Lower leg skin (tissue), 4 donors: ENCODE measurements around the gene CDHR3. TPM values are rescaled to one million over a fixed set of nuclear protein-coding genes. Genes with fewer than 3 reads are reported as not detected.
A peak's percentile ranks its signal among the peaks of the same experiment; 100 is the strongest.

Experiments
- DNase-seq, 2 donors: peaks; one replicate each; pipeline ENCODE4 v3.0.0-alpha.2; 2019; ENCODE audit warnings: low spot score in 2 of 2
- H3K4me3 ChIP-seq: fragments of 200-600 bp; sonication (generic); 2 replicates; pipeline ENCODE4 v1.5.1; 2017; ENCODE audit warnings: mild to moderate bottlenecking, low read depth; ENCODE audit not compliant: poor library complexity, severe bottlenecking
- POLR2A ChIP-seq, 2 donors: fragments of 450-650 bp; IDR thresholded peaks; one replicate each; pipeline ENCODE4 v1.6.1; 2016 to 2017; ENCODE audit warnings: antibody characterized with exemption in 2 of 2, mild to moderate bottlenecking in 1 of 2, moderate library complexity in 1 of 2
- WGBS, 2 donors: methylation state at CpG; one replicate each; pipeline ENCODE4 v1.1.5; 2018; 5-methylcytosine and 5-hydroxymethylcytosine counted together
- intact Hi-C: fragments of 100-400 bp; cut with DNase I; formaldehyde crosslinking; loops from one replicate; pipeline ENCODE4 v1.15.0; 2023; ENCODE audit warnings: low total_unique reads
- total RNA-seq, 4 donors: library from RNA; depleted of rRNA; stranded (reverse); fragments of >200 nt; gene quantifications; one replicate each; pipeline ENCODE4 v1.1.0, GENCODE V29; 2016
- TF ChIP-seq, protein P1 (sequence below), 3 donors: fragments of 450-650 bp; IDR thresholded peaks; one replicate each; pipeline ENCODE4 v1.5.1; 2016; ENCODE audit warnings: antibody characterized with exemption in 3 of 3, mild to moderate bottlenecking in 3 of 3, moderate library complexity in 2 of 3

The CDHR3 gene
- total RNA-seq, 4 donors from 2014 or later, result 2.4 to 4.2 (median 3.3) TPM; not detected in 1

DNA sequence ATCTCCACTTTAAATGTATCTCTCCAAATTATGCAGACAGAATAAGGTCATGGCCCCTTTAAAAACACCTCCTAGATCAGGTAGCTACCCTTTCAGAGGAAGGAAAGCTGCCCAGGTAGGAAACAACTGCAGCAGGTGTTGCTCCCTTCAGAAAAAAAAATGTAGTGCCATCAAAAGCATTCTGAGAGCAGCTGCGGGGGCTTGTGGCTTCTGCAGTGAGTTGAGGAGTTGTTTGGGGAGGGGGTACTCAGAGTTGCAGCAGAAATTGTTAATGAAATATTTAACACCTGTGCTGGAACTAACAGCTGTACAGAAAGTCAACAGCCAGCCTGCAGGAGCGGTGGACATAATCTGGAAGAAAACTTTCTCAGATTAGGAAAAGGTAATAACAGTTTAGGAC, 24.0 kb downstream of the CDHR3 start:
- TF ChIP-seq, protein P1, sequence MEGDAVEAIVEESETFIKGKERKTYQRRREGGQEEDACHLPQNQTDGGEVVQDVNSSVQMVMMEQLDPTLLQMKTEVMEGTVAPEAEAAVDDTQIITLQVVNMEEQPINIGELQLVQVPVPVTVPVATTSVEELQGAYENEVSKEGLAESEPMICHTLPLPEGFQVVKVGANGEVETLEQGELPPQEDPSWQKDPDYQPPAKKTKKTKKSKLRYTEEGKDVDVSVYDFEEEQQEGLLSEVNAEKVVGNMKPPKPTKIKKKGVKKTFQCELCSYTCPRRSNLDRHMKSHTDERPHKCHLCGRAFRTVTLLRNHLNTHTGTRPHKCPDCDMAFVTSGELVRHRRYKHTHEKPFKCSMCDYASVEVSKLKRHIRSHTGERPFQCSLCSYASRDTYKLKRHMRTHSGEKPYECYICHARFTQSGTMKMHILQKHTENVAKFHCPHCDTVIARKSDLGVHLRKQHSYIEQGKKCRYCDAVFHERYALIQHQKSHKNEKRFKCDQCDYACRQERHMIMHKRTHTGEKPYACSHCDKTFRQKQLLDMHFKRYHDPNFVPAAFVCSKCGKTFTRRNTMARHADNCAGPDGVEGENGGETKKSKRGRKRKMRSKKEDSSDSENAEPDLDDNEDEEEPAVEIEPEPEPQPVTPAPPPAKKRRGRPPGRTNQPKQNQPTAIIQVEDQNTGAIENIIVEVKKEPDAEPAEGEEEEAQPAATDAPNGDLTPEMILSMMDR (IDR thresholded peaks at IDR 0.05), result no peak
- TF ChIP-seq POLR2A (IDR thresholded peaks at IDR 0.05), result no peak
- WGBS, 2 donors, result 79 to 80% methylated on average over 2 of the region's 2 CpGs
- no peak overlapping the region for H3K4me3 ChIP-seq
- intact Hi-C loops, result no loop called here
- peak in 1 of 2 donors; percentile 29 for DNase-seq

DNA sequence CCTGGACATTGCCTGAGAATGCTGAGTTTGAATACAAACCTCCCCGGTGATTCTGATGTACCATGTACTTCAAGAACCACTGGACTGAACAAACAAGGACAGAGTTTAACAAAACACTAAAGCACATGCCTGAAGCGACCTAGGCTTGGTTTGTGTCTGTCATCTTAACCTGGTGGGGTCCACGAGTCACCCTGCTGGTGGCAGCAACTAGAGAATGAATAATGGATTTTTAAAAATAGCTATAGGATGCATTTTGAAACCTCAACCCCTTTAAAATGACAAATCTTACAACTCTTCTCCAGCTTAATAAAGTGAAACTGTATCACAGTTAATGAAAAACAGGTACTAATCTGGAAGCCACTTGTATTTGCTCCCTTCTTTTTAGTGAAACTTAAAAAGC, 25.2 kb downstream of the CDHR3 start:
- DNase-seq, result peak in 1 of 2 donors; percentile 37
- 73 to 77% methylated on average over 3 of the region's 3 CpGs for WGBS, 2 donors
- intact Hi-C loops, result no loop called here
- no peak overlapping the region for H3K4me3 ChIP-seq
- TF ChIP-seq POLR2A (IDR thresholded peaks at IDR 0.05), result no peak
- TF ChIP-seq, protein P1 (IDR thresholded peaks at IDR 0.05), result no peak

DNA sequence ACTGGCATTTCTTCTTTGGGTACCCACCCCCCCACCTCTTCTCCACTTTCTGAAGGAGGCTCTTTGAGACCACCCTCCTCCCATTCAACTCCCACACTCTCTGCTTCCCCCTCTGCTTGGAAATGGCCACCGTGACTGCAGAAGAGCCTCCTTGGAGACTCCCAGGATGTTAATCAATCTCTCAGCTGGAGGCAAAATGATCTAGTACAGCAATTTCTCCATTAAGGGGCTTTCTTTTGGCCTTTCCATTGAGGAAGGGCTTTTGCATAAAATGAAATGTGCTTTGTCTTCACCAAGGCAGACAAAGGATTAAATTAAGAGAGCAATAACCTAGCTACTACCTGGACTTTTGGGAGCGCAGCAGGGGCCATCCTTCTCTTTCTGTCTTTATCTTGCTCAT, 26.1 kb downstream of the CDHR3 start:
- TF ChIP-seq, protein P1 (IDR thresholded peaks at IDR 0.05), result no peak
- no peak for TF ChIP-seq POLR2A (IDR thresholded peaks at IDR 0.05)
- DNase-seq, result no peak
- intact Hi-C loops, result no loop called here
- no peak overlapping the region for H3K4me3 ChIP-seq
- 55 to 78% methylated on average over 2 of the region's 2 CpGs for WGBS, 2 donors

DNA sequence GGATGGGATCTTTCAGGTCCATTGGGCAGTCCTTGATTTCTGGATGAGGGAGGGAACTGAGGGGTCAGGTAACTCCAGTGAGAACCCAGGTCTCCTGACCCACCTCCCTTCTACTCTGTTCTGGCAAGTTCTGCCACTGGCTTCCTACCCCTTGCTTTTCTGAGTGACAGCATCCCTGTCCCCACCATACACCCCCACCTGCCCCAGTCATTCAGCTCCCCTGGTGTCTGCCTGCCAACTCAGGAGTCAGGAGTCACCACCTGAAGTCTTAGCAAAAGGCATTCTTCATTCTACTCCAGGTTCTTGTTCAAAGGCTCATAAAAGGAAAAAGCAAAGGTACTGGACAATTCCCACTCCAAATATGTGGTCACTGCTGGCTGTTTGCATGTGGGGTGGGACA, 26.6 kb downstream of the CDHR3 start:
- no peak overlapping the region for H3K4me3 ChIP-seq
- intact Hi-C loops, result no loop called here
- no peak for TF ChIP-seq POLR2A (IDR thresholded peaks at IDR 0.05)
- TF ChIP-seq, protein P1 (IDR thresholded peaks at IDR 0.05), result no peak
- DNase-seq, result no peak

DNA sequence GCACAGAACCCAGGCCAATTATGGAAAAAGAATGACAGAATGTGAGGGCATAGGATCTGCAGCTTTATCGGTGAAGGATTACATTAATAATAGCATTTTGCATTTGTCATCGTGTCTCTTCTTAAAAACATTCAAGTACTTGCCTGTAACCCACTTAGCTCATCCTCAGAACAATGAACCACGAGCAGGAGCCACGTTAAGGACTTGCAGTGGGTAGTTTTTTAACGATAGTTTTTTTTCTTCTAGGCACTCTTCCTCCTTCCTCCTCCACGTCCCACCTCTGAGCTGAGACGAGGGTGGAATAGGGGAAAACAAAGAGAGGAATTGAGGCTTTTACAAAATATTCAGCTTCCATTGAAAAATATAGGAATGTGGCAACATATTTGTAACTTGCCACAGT, 27.1 kb downstream of the CDHR3 start:
- H3K4me3 ChIP-seq, result no peak overlapping the region
- 85 to 90% methylated on average over 7 of the region's 7 CpGs for WGBS, 2 donors
- intact Hi-C loops, result no loop called here
- TF ChIP-seq POLR2A (IDR thresholded peaks at IDR 0.05), result no peak
- TF ChIP-seq, protein P1 (IDR thresholded peaks at IDR 0.05), result no peak
- no peak for DNase-seq

DNA sequence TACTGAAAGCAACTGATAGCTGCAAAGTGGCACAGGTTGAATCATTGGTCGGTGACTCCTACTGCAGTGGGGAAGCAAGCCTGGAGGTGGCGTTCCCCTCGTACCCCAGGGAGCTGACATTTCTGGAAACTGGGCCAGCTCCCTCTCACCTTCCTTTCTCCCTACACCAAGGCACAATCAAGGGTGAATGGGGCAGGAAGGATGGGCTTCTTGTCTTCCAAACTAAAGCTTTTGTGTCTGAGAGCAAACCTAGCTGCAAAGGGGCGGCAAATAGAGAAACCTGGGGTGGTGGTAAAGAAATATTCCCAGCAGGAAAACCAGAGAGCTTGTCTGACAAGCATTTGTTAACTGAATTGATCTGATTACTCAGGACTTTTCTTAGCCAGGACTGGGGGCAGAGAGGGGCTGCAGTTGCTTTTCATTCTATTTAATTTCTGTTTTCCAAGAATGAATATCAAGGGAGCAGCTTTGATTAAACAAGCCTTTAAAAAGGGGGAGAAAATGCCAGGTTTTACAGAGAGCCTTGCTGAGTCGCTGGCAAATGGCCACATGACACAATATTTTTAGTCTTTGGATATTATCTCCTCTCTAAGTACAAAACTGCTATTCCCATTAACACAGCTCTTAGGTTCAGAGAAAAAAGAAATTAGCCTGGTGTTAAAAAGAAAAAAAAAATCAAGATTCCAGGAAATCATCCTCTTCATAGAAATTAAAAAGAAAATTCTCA, 27.8 kb downstream of the CDHR3 start:
- intact Hi-C loops, result no loop called here
- DNase-seq, result no peak
- WGBS, 2 donors, result 59 to 65% methylated on average over 5 of the region's 5 CpGs
- H3K4me3 ChIP-seq, result no peak overlapping the region
- TF ChIP-seq POLR2A (IDR thresholded peaks at IDR 0.05), result no peak
- TF ChIP-seq, protein P1 (IDR thresholded peaks at IDR 0.05), result no peak
